PFSK-1 (cell line): ENCODE data around the gene ZNF701.

Experiments used
- FOXP2 ChIP-seq: optimal IDR thresholded peaks from 2 replicates; pipeline ENCODE3; 2011; ENCODE audit warnings: borderline replicate concordance, control low read depth, inconsistent platforms; ENCODE audit not compliant: insufficient read depth; ENCODE audit errors: extremely low read length, extremely low read depth
- POLR2AphosphoS5 ChIP-seq: IDR thresholded peaks from 2 replicates; pipeline ENCODE4 v1.6.1; 2012; ENCODE audit warnings: low read depth, mild to moderate bottlenecking, control low read depth, low read length, moderate library complexity
- REST ChIP-seq, 2 experiments: IDR thresholded peaks; 2 replicates each; pipeline versions ENCODE4 v1.6.1 to v1.8.0; 2011 to 2012; ENCODE audit warnings: low read depth in 2 of 2, low read length in 2 of 2, control low read depth in 1 of 2, inconsistent platforms in 1 of 2, mild to moderate bottlenecking in 1 of 2, moderate library complexity in 1 of 2; ENCODE audit not compliant: insufficient read depth in 1 of 2
- SIN3A ChIP-seq: IDR thresholded peaks from 2 replicates; pipeline ENCODE4 v1.6.1; 2012; ENCODE audit warnings: mild to moderate bottlenecking, low read length, moderate library complexity, borderline replicate concordance; ENCODE audit not compliant: insufficient read depth
- TAF1 ChIP-seq: IDR thresholded peaks from 2 replicates; pipeline ENCODE4 v1.6.1; 2012; ENCODE audit warnings: low read length, control low read depth, borderline replicate concordance; ENCODE audit not compliant: insufficient read depth

ZNF701 gene

DNA sequence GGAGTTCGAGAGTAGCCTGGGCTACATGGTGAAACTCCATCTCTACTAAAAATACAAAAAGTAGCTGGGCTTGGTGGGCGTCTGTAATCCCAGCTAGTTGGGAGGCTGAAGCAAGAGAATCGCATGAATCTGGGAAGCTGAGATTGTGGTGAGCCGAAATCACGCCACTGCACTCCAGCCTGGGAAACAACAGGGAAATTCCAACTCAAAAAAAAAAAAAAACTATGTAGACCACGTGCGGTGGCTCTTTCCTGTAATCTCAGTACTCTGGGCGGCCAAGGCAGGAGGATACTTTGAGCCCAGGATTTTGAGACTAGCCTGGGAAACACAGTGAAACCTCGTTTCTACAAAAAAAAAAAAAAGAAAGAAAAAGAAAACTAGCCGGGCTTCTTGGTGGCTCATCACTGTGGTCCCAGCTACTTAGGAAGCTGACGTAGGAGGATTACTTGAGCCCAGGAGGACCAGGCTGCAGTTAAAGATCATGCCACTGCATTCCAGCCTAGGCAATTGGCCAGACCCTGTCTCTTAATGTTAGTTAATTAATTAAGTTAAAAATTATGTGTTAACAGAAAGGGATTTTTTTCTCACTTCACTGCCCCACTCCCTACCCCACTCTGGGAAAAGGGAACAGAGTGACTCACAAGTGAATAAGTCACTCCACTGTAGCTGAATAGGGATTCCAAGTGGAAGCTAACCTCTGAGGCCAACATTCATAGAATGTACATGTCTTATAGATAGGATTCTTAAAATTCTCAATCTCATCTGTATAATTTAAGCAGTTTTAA lies 65.9 kb downstream of the ZNF701 start:
- TF ChIP-seq POLR2AphosphoS5 (no peak), TAF1 (no peak), FOXP2 (no peak), SIN3A (no peak), REST (IDR thresholded peaks at IDR 0.05; ENCODE audit: insufficient read depth in 1 of 2, low read depth in 2 of 2, low read length in 2 of 2) (no peak)
